NCI-H1930 (cell line): ENCODE data around the gene RND1.

Experiments used
- DNase-seq, 2 experiments: peaks; one replicate each; lab custom pipeline; 2025; lab: John Stamatoyannopoulos, UW

RND1 gene

DNA sequence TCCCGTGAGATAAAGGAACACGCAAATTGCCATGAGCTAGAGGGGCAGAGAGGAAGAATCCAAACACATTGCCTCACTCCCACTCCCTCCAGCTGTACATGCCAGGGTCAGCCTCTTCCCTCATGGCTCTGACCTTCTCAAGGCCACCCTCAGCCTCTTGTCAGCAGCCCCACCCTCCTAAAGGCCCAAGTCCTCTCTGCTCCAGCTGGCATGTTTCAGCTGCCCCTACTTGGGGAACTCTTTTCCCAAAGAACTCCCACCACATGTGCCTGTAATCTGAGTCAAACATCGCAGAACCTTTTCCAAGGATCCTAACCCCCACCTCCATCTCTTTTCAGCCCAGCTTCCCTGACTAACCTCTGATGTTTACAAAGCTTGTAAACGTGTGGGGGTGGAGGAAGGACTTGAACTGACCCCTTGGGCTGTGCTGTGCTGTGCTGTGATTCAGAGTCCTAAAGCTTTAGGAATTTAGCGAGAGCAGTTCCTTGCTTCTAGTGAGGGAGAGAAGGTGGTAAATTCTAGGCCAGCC is 54.7 kb downstream of the RND1 start:
- no peak for DNase-seq

DNA sequence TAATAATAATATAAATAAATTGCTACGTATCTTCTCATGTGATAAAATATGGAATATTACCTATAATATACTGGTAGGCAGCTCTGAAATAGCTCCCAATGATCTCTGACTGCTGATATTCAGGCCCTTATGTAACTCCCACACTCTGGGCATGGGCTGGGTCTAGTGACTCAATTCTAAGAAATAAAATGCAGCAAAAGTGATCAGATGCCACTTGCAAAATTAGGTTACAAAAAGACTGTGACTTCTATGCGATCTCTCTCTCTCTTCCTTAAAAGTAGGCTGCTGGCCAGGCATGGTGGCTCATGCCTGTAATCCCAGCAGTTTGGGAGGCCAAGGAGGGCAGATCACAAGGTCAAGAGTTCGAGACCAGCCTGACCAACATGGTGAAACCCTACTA is 57.7 kb downstream of the RND1 start:
- no peak for DNase-seq
